C4-2B (cell line): ENCODE measurements around the gene PRAF2.

Experiments used
- H3K27ac ChIP-seq: fragments of 450-650 bp; 2 replicates; pipeline ENCODE4 v1.5.1; 2017
- CTCF ChIP-seq: fragments of 450-650 bp; conservative IDR thresholded peaks from 2 replicates; pipeline ENCODE4 v1.5.1; 2017; ENCODE audit warnings: mild to moderate bottlenecking
- ZFX ChIP-seq: fragments of 450-650 bp; IDR thresholded peaks from 2 replicates; pipeline ENCODE4 v1.6.1; 2017

Gene PRAF2

GRCh38 chrX:49066278-49066677 is 7.5 kb downstream of the PRAF2 start:
- TF ChIP-seq ZFX (no peak), CTCF (no peak)
- no peak overlapping the region for H3K27ac ChIP-seq

GRCh38 chrX:49064735-49065134 is 9.1 kb downstream of the PRAF2 start:
- no peak overlapping the region for H3K27ac ChIP-seq
- TF ChIP-seq CTCF, result no peak
- no peak for TF ChIP-seq ZFX

GRCh38 chrX:49064303-49064702 is 9.5 kb downstream of the PRAF2 start:
- no peak overlapping the region for H3K27ac ChIP-seq
- TF ChIP-seq ZFX, result no peak
- TF ChIP-seq CTCF, result no peak

- no peak overlapping the region for H3K27ac ChIP-seq
- TF ChIP-seq CTCF, result no peak
Observed at GRCh38 chrX:49063715-49064114, 10.1 kb downstream of the PRAF2 start.

GRCh38 chrX:49061916-49062315 is 11.9 kb downstream of the PRAF2 start:
- TF ChIP-seq ZFX, result no peak
- TF ChIP-seq CTCF, result no peak
- no peak overlapping the region for H3K27ac ChIP-seq

- no peak overlapping the region for H3K27ac ChIP-seq
- no peak for TF ChIP-seq ZFX
- TF ChIP-seq CTCF, result no peak
Observed at GRCh38 chrX:49061490-49061889, 12.3 kb downstream of the PRAF2 start.

GRCh38 chrX:49060914-49061313 is 12.9 kb downstream of the PRAF2 start:
- TF ChIP-seq CTCF (no peak), ZFX (no peak)
- H3K27ac ChIP-seq, result no peak overlapping the region

GRCh38 chrX:49059681-49060085 is 14.1 kb downstream of the PRAF2 start:
- H3K27ac ChIP-seq, result peak overlapping the region; percentile 77

More at GRCh38 chrX:49059681-49060085, 14.1 kb downstream of the PRAF2 start:
- TF ChIP-seq CTCF, result no peak
- no peak for TF ChIP-seq ZFX
